GM18519 (cell line): ENCODE results near the gene HEXIM1.

Source experiments
- ATAC-seq: cut with Tn5 transposase; IDR thresholded peaks from one replicate; pipeline ENCODE4 v1.9.1; 2021; ENCODE audit warnings: mild to moderate bottlenecking, moderate library complexity; ENCODE audit not compliant: unreplicated experiment, low FRiP score

Gene HEXIM1

DNA sequence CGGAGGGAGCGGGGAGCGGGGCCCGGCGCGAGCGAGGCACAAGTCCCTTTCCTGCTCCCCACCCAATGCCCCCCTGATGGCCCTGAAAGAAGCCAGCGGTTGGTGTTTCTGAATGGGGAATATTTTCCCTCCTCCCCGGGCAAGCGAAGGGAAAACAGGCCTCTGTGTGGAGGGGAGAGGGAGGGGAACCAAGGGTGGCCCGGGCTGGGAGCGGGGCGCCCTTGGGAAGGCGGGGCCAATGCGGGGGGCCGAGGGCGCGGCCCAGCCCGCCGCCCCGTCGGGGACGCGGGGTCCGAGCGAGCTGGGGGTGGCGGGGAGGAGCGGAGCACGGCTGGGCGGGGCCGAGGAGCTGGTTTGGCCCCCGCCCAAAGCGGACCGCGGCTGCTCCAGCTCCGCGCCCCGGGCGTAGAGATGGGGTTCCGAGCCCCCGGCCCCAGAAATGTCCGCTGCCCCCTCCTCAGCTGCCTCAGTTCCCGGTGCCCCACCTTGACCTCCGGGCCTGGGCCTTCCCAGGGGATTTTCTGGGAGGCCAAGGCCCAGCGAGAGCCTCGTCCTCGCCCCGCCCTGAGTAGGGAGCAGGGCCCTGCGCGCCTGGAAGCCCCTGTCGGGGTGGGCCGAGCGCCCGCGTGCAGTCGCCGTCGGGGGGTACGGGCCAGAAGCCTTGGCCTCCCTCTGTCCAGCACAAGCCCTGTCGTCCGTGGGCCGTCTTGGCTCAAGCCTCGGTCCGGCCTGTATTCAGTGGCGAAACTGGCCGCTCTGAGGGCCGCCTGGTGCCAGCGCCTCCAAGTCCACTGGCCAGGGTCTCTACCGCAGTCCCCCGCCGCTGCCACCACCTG lies 3.9 kb upstream of the HEXIM1 start:
- ATAC-seq = no peak

DNA sequence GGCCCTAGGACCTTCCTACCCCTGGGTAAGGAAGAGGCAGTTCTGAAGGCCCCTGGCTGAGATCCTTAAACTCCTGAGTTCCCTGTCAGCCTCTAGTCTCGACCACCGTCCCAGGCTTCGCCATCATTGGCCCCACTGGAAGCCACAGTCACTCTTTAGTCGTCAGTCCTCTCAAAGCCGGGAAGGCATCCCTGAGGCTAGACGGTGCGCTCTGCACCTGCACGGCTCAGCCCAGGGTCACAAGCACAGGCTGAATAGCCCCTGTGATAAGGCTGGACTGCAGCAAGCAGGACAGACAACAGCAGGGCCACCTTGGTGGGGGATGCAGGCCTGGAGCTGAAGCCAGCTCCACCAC lies 3.3 kb upstream of the HEXIM1 start:
- no peak for ATAC-seq

DNA sequence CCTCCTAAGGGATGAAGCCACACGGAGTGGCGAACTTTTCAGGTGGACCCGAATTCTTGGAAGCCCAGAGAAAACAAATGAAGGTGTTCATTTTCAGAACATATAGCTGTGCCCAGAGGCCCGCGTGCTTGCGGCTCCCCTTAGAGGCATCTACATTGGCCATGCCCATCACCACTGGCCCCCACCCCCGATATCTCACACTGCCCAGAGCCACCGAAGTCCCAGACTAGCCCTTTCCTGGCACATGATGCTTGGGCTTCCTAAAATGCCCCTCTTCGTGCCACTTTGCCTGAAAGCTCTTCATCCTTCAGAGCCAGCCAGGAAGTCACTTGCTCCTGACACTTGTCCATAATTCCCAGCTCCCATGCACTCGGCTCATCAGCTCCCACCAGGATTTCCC lies 2.1 kb upstream of the HEXIM1 start:
- no peak for ATAC-seq

DNA sequence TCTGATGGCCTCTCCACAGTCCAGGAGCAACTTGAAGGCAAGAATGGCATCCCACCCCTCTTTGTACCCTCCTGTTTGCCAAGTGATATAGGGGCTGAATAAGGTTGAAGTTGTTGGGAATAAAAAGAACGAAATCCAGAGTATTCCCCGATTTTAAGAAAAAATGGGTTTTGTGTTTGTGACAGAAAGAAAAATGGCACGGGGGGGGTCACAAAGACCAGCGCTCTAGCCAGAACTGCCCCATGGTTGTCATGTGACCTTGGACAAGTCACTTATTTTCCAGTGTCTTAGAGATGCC lies 1.7 kb upstream of the HEXIM1 start:
- no peak for ATAC-seq

DNA sequence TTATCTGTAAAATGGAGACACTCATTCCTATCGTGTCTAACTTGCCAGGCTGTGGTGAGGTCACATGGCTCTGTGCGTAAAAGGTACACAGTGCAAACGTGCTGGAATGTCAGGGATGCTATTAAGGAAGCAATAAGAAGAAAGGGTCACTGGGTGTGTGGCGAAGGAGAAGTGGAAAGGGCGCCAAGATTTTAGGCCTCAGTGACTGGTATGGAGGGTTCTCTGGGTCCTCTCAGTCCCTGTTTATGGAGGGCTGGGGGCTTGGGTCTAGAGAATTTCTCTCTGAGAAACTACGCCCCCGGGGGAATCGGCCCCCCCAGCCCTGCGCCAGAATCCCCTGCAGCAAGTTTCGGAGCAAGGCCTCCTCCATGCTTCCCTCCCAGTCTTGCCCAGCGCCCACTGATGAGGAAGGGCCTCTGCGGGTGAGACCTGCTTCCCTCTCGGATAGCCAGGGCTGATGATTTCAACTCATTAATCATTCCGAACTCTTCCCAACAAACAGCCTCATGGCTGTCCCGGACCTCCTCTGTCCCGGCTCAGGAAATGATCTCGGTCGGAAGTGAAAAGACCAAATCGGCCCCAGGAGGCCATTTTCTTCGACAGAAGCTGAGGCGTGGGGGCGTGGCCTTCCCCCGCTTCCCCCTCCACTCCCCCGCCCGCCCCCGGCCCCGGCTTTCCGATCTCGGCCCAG lies 1.2 kb upstream of the HEXIM1 start:
- no peak for ATAC-seq

DNA sequence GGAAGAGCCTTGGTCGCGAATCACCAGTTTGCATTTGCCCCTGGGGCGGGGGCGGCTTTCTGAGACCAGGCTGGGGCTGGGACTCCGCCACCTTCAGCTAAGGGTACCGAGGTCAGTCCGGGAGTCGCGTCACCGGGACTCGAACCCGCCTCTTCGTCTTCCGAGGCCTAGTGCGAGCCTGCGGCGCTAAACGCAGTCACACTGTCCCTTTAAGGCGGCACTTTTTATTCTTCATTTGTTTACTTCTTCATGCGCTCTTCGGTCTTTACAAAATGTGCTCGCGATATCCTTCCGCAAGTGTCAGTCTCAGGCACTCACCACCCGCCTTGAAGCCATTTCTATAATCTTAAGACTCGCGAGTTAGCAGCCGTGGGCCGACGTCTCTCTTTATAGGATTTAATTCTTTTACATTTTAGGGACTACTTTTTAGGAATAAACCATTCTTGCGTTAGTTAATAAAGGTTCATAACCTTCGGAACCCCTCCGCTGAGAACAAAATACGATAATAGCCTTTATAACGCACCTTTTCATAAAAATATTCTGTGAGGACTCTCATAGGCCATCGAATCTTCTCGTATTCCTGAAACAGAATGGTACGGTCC lies 593 bp upstream of the HEXIM1 start:
- ATAC-seq = no peak

DNA sequence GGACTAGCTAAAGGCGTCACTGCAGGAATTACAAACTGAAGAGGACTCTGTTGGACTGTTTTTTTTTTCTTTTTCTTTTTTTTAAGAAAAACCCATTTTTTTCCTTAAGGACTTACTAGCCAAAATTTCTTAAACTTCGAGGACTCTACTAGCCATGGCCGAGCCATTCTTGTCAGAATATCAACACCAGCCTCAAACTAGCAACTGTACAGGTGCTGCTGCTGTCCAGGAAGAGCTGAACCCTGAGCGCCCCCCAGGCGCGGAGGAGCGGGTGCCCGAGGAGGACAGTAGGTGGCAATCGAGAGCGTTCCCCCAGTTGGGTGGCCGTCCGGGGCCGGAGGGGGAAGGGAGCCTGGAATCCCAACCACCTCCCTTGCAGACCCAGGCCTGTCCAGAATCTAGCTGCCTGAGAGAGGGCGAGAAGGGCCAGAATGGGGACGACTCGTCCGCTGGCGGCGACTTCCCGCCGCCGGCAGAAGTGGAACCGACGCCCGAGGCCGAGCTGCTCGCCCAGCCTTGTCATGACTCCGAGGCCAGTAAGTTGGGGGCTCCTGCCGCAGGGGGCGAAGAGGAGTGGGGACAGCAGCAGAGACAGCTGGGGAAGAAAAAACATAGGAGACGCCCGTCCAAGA lies 878 bp downstream of the HEXIM1 start:
- ATAC-seq = no peak

DNA sequence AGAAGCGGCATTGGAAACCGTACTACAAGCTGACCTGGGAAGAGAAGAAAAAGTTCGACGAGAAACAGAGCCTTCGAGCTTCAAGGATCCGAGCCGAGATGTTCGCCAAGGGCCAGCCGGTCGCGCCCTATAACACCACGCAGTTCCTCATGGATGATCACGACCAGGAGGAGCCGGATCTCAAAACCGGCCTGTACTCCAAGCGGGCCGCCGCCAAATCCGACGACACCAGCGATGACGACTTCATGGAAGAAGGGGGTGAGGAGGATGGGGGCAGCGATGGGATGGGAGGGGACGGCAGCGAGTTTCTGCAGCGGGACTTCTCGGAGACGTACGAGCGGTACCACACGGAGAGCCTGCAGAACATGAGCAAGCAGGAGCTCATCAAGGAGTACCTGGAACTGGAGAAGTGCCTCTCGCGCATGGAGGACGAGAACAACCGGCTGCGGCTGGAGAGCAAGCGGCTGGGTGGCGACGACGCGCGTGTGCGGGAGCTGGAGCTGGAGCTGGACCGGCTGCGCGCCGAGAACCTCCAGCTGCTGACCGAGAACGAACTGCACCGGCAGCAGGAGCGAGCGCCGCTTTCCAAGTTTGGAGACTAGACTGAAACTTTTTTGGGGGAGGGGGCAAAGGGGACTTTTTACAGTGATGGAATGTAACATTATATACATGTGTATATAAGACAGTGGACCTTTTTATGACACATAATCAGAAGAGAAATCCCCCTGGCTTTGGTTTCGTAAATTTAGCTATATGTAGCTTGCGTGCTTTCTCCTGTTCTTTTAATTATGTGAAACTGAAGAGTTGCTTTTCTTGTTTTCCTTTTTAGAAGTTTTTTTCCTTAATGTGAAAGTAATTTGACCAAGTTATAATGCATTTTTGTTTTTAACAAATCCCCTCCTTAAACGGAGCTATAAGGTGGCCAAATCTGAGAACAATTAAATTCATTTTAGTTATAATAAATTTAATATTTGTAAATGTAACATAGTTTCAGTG lies 1.7 kb downstream of the HEXIM1 start:
- ATAC-seq = no peak

DNA sequence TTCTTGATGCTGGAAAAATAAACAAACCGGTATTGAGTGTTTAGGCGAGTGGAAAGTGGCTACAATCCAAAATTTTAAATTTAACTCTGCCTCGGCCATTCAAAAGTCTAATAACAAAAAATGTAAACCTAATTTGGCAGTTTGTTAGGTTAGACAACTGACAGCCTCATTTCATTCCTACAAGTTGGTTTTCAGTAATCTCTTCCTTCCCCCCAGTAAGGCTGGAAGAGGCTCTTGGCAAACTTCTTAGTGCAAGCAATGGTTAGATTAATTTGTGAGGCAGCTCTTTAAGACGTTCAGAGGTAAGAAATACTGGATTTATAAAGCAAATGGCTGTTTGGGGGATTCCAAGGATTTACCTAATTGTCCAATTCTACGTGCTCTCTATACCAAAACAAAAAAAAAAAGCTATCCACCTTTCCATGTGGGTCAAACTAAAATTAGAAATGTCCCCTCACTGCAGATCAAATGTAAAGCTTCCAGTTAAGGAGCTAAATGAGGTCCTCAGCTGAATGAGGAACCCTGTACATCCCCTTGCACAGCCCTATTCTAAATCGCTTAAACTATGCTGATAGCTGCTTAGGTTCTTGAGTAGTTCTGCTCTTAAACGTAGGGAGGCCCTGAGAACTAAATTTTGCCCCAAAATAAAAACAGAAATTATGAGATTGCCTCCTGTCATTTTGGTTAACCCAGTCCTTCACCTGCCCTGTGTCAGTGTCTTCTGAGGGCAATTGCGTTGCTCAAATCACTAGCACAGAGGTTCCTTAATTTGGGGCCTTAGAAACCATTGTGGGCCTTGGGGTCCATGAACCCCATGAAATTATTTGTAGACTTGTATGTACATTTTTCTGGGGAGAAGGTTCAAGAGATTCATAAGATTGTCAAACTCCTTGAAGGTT lies 2.9 kb downstream of the HEXIM1 start:
- no peak for ATAC-seq

DNA sequence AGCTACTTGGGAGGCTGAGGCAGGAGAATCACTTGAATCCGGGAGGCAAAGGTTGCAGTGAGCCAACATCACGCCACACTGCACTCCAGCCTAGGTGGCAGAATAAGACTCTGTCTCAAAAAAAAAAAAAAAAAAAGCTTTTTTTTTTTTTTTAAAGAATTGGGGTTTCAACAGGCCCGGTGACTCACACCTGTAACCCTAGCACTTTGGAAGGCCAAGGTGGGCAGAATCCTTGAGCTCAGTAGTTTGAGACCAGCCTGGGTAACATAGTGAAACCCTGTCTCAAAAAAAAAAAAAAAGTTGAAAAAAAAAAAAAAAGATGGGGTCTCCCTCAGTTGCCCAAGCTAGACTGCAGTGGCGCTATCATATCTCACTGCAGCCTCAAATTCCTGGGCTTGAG lies 6.8 kb downstream of the HEXIM1 start:
- no peak for ATAC-seq

DNA sequence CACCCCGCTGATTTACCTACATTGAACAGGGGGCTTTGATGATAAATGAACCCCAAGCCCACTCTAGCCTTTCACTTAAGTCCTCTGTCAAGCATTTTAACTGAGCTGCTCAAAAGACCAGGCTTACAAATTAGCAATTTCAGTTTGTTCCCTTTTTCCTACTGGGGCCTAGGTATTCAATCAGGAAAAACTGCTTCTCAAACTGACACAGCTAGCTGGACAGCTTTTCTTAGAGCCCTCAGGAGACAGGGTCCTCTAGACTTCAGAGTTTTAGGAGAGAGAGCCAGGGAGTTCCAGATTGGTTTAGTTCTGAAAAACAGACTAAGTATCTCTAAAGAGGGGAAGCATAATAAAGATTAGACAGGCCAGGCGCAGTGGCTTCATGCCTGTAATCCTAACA lies 7.2 kb downstream of the HEXIM1 start:
- no peak for ATAC-seq

DNA sequence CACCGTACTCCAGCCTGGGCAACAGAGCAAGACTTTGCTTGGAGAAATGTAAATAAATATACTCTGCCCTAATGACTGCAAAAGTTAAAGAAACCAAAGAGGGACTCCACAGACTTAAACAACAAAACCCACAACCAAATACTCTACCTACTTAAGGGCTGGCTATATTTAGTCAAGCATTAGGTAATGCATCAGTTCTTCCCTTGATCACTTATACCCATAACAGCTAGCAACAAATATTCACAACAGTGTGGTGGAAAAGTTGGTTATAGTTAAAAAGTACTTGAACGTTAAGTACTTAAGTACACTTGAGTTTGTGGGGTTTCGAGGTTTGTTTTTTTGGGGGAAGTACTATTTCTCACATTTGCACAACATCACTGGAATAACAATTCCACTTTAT lies 8.0 kb downstream of the HEXIM1 start:
- ATAC-seq = no peak

DNA sequence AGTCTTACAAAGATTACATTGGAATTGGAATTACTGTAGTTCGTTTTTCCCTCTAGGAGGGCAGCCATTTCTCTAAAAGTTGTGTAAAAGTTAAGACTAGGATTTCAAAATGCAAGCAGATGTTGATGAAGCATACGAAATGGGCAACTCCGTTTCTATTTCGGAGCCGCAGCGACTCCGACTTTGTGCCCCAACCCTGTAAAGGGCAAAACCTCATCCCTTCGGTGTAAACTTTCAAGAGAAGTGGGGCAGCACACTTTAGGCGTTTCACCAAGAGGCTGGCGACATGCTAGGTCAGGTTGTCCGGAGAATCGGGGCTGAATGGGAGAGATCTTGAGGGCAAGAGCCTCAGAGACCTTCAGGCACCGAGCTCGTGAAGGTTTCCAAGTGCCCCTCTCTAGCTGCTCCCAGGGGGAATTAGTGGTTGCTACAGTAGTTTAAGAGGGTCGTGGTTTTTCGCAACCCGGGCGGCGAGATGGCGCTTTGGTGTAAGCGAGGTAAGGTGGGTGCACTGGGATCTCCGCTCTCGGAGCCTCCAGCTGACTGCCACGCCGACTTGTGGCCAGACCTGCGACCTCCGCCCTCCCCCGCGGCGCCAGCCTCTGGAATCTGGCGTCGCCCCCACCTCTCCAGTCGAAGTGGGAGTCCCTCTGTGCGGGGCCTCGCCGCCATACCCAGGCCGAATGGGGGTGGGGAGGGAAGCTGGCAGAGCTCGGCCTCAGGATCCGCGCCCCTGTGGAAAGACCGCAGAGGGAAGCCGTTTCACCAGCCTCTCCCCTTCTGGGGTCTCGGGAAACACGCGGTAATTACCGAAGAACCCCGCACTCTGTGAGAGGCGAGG lies 12.4 kb downstream of the HEXIM1 start:
- ATAC-seq = no peak

DNA sequence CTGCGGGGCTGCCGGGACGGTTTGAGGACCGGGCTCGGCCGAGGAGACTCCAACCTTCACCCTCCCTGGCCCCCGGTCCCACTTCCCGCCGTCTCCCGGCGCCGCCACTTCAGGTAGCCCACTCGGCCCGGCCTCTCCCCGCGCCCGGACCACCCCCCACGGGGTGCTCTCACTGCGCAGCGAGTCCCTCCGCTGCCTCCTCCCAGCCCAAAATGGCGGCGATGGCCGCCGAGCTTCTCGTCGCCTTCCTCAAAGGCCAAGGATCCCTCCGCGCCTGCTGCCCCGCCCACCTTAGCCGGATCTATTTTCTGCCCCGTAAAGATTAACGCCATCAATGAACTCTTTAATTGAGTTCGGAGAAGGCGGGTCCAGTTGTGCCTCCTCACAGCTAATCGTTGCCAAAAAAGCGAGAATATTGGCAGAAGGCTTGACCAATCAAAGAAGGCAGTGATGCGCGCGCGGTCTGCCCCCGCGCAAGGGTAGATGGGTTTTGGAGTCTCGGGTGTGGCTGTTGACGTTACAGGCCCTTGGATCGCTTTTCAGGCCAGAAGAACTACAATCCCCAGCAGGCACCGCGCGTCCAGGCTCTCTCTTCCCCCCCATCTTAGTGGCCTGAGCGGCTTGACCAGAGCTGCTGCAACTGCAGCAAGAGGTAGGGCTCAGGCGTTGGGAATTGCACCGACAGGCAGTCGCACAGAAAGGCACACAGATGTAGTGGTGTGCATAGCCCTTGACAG lies 13.2 kb downstream of the HEXIM1 start, which contains the start of gene HEXIM2:
HEXIM2 (plus strand) TSS at position 588 of the 737 bp plus-strand sequence. CDS start 919 bp downstream, outside the sequence.
- peak; percentile 85 for ATAC-seq

DNA sequence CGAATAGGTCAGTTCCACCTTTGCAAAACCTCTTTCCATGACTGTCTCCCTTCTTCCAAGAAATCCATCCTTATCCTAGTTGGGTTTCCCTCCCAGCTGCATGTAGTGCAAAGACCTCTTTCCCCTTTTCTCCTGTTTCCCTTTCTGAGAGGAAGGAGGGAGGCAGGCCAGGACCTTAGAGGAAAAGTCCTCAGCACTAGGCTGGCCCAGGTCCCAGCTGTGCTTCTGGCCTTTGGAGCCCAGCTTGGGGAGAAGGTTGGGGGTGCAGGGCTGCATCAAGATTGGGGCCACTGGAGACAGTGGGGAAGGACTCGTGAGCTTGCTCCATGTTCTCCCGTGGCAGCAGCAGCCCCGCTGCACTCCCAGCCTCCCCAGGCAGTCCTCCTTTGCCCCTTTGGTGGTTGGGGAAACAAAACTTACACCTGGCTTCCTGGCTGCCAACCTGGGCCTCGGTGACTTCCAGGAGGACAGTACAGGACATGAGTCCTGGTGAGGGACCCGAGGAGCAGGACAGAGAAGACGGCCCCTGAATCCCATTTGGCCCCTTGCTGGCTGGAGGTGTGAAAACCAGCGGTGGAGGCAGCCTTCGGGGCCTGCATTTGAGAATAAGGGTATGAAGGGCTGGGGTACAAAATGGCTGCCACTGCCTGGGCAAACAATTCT lies 13.9 kb downstream of the HEXIM1 start:
- ATAC-seq = no peak

DNA sequence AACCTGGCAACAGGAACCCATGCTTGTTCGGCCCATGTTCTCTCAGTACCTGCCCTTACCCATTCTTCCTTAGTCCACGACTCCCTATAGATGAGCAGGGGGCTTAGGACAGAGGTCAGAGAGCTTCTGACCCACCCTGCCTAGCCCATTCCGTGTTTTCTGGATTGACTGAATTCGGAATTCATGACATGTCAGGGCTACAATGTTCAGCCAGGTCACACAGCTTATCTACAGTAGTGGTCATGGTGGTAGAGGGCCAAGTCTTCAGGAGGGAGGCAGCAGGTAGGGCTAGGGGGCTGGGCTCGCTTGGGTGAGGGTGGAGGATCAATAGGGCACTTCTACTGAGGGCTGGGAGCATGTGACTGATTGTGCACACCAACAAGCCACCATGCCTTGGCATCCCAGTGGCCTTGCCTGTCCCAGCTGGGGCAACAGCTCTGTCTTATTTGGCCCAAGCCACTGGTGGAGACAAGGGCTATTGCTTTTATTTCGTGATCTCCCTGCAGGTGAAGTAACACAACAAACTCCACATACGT lies 16.5 kb downstream of the HEXIM1 start:
- no peak for ATAC-seq
